ENCODE results near the gene TIMP2. TPM values are rescaled to one million over a fixed set of nuclear protein-coding genes. Genes with fewer than 3 reads are reported as not detected.
A peak's percentile ranks its signal among the peaks of the same experiment; 100 is the strongest.

The TIMP2 gene
- total and polyA plus RNA-seq, 4 donors = 47.5 to 176 (median 91.9) TPM

DNA sequence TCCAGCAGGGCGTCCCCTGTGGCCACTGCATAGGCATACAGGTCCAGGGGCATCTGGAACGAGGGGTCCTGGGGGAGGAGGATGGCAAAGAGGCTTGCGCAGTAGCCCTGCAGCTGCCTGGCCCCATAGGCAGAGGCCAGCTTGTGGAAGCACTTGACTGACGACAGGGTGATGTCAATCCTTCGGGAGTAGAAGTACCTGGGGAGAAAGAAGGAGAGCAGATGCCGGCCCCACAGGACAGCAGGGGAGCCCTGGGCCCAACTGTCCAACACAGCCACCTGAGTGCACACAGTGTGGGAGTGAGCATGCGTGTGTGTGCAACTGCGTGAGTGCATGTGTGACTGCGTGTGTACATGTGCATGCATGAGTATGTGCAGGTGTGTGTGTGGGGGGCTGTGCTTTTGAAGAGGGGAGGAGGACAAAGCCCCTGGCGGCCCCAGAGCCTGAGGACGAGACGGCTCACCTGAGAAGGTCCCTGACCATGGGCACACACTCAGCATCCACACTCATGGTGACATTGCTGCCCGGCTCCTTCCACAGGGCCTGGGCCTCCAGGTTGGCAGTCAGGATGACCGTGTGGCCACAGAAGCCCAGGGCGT lies 47.4 kb upstream of the TIMP2 start:
- H3K9ac ChIP-seq (ENCODE audit: insufficient read depth in 1 of 2, low read length in 2 of 2) = no peak overlapping the region
- WGBS, 2 donors = 89 to 96% methylated on average over 15 of the region's 15 CpGs
- H3K27me3 ChIP-seq (ENCODE audit: control insufficient read depth in 3 of 3, insufficient read depth in 3 of 3, low read length in 2 of 3) = no peaks in the 10 kb centered on the region
- H3K4me1 ChIP-seq (ENCODE audit: control insufficient read depth in 5 of 5, insufficient read depth in 5 of 5, low read length in 5 of 5) = peaks cover 0 to 33% (median 13%) of the 10 kb centered on the region in 5 donors
- peaks cover 0 to 9% (median 5%) of the 10 kb centered on the region in 4 donors for H3K36me3 ChIP-seq (ENCODE audit: control insufficient read depth in 4 of 4, insufficient read depth in 4 of 4, low read length in 4 of 4)
- TF ChIP-seq, protein P1, sequence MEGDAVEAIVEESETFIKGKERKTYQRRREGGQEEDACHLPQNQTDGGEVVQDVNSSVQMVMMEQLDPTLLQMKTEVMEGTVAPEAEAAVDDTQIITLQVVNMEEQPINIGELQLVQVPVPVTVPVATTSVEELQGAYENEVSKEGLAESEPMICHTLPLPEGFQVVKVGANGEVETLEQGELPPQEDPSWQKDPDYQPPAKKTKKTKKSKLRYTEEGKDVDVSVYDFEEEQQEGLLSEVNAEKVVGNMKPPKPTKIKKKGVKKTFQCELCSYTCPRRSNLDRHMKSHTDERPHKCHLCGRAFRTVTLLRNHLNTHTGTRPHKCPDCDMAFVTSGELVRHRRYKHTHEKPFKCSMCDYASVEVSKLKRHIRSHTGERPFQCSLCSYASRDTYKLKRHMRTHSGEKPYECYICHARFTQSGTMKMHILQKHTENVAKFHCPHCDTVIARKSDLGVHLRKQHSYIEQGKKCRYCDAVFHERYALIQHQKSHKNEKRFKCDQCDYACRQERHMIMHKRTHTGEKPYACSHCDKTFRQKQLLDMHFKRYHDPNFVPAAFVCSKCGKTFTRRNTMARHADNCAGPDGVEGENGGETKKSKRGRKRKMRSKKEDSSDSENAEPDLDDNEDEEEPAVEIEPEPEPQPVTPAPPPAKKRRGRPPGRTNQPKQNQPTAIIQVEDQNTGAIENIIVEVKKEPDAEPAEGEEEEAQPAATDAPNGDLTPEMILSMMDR (IDR thresholded peaks at IDR 0.05; ENCODE audit: control extremely low read depth, extremely low read depth) = no peak
- ATAC-seq (ENCODE audit: insufficient read depth, low FRiP score) (no peak), DNase-seq (no peak)
- H3K9me3 ChIP-seq (ENCODE audit: control insufficient read depth in 4 of 4, insufficient read depth in 3 of 4, low read length in 3 of 4) = no peaks in the 10 kb centered on the region
- no peak overlapping the region for H3K4me3 ChIP-seq
- H3K27ac ChIP-seq (ENCODE audit: low read depth in 1 of 2, low read length in 1 of 2) = no peak overlapping the region

DNA sequence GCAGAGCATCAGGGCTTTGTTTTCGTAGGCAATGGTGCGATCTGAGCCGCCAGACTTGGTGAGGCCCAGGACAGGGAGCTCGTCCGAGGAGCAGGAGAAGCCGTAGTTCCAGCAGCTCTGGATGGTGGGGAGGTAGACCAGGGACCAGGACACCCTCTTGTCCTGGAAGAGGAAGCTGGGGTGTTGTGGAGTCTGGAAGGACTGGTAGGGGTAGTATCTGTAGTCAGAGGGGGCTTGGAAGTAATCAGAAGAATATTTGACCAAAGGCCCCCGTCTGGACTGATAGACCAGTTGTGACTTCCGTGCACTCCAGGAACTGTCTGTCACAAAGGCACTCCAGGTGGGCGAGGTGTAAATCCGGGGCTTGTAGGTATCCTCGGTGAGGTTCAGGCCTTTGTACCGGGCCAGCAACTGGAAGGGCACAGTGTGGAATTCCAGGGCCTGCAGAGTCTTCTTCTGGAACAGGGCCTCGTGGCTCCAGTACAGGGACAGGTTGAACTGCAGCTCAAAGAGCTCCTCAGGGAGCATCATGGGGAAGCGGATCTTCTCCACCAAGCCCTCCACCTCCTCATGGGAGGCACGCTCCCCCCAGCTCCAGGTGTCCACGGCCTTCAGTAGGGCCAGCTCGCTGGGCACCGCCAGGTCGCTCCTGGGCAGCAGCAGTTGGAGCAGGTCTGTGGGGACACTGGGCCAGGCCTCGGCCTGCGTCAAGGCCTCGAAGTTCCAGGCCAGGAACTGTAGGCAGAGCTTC lies 46.7 kb upstream of the TIMP2 start:
- no peaks in the 10 kb centered on the region for H3K27me3 ChIP-seq (ENCODE audit: control insufficient read depth in 3 of 3, insufficient read depth in 3 of 3, low read length in 2 of 3)
- ATAC-seq (ENCODE audit: insufficient read depth, low FRiP score) (no peak), DNase-seq (no peak)
- H3K36me3 ChIP-seq (ENCODE audit: control insufficient read depth in 4 of 4, insufficient read depth in 4 of 4, low read length in 4 of 4) = peaks cover 0 to 9% (median 5%) of the 10 kb centered on the region in 4 donors
- peaks cover 0 to 30% (median 11%) of the 10 kb centered on the region in 5 donors for H3K4me1 ChIP-seq (ENCODE audit: control insufficient read depth in 5 of 5, insufficient read depth in 5 of 5, low read length in 5 of 5)
- H3K27ac ChIP-seq (ENCODE audit: low read depth in 1 of 2, low read length in 1 of 2) = no peak overlapping the region
- WGBS, 2 donors = 86 to 91% methylated on average over 22 of the region's 22 CpGs
- TF ChIP-seq, protein P1 (IDR thresholded peaks at IDR 0.05; ENCODE audit: control extremely low read depth, extremely low read depth) = no peak
- H3K9ac ChIP-seq (ENCODE audit: insufficient read depth in 1 of 2, low read length in 2 of 2) = no peak overlapping the region
- H3K9me3 ChIP-seq (ENCODE audit: control insufficient read depth in 4 of 4, insufficient read depth in 3 of 4, low read length in 3 of 4) = no peaks in the 10 kb centered on the region
- no peak overlapping the region for H3K4me3 ChIP-seq

DNA sequence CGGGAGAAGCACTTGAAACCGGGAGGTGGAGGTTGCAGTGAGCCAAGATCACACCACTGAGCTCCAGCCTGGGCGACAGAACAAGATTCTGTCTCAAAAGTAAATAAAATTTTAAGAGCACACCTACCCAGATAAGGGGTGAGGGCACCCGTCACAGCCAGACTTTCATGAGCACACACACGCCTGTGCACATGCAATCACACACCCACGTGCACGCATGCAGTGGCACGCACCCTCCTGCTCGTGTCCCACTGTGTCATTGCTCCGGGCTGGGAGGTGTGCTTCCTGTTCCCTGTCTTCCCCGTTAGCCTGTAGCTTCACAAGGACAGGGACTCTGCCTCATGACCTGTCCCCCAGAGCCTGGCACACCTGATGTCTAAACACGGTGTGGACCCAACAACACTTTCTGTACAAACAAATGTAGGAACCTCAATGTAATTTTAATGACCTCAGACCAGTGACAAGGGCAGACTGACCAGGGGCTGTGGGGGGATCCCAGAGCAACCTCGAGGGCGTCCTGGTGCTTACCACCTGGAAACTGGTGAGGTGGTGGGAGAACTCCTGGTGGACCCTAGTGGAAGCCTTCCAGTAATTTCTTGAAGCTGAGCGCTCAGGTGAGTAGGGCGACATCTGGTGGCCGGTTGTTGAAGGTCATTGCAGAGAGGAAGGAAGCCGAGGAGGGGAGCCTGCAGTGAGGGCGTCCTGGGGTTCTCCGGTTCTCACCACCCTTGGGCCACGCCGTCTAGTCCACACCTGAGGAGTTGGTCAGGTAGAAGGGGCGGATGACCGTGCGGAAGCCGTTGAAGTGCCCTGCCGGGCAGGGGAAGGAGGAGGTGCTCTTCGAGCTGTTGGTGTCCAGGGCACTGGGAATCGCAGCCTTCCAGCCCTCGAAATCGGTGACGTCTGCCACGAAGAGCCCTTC lies 45.9 kb upstream of the TIMP2 start:
- TF ChIP-seq, protein P1 (IDR thresholded peaks at IDR 0.05; ENCODE audit: control extremely low read depth, extremely low read depth) = peak; percentile 79
- Histone ChIP-seq H3K27me3 (ENCODE audit: control insufficient read depth in 3 of 3, insufficient read depth in 3 of 3, low read length in 2 of 3) (no peaks in the 10 kb centered on the region), H3K4me1 (ENCODE audit: control insufficient read depth in 5 of 5, insufficient read depth in 5 of 5, low read length in 5 of 5) (peaks cover 0 to 22% (median 11%) of the 10 kb centered on the region in 5 donors), H3K9ac (ENCODE audit: insufficient read depth in 1 of 2, low read length in 2 of 2) (no peak overlapping the region), H3K27ac (ENCODE audit: low read depth in 1 of 2, low read length in 1 of 2) (peak overlapping the region in 1 of 2 donors; percentile 9), H3K9me3 (ENCODE audit: control insufficient read depth in 4 of 4, insufficient read depth in 3 of 4, low read length in 3 of 4) (no peaks in the 10 kb centered on the region), H3K4me3 (no peak overlapping the region), H3K36me3 (ENCODE audit: control insufficient read depth in 4 of 4, insufficient read depth in 4 of 4, low read length in 4 of 4) (peaks cover 0 to 9% (median 7%) of the 10 kb centered on the region in 4 donors)
- peak; percentile 83 to 86 (median 83) for DNase-seq
- 38 to 45% methylated on average over 33 of the region's 33 CpGs for WGBS, 2 donors
- peak; percentile 66 for ATAC-seq (ENCODE audit: insufficient read depth, low FRiP score)
